ENCODE results near the gene ABHD14A.

- TF ChIP-seq, protein P1, sequence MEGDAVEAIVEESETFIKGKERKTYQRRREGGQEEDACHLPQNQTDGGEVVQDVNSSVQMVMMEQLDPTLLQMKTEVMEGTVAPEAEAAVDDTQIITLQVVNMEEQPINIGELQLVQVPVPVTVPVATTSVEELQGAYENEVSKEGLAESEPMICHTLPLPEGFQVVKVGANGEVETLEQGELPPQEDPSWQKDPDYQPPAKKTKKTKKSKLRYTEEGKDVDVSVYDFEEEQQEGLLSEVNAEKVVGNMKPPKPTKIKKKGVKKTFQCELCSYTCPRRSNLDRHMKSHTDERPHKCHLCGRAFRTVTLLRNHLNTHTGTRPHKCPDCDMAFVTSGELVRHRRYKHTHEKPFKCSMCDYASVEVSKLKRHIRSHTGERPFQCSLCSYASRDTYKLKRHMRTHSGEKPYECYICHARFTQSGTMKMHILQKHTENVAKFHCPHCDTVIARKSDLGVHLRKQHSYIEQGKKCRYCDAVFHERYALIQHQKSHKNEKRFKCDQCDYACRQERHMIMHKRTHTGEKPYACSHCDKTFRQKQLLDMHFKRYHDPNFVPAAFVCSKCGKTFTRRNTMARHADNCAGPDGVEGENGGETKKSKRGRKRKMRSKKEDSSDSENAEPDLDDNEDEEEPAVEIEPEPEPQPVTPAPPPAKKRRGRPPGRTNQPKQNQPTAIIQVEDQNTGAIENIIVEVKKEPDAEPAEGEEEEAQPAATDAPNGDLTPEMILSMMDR (IDR thresholded peaks at IDR 0.05): no peak
- no peak for TF ChIP-seq POLR2A (IDR thresholded peaks at IDR 0.05)
These were observed 37.0 kb upstream of the ABHD14A start for GRCh38 chr3:51937611-51938450.

Data from lower leg skin (tissue), 3 donors.